ENCODE results near the gene S100A3.
"Not testable (repeated sequence)": the region's sequence is repeated elsewhere in the genome, so short reads cannot be mapped to it uniquely, and the experiment has no call there.

Gene S100A3

GRCh38 chr1:153548722-153549688 is at the start of gene S100A3:
TSS of gene S100A3 (minus strand) at chr1:153549258. CDS start at chr1:153548485, 773 bp downstream.
- peak within 1 kb of the TSS; percentile 65 for H3K27ac Mint-ChIP-seq
- H3K9me3 Mint-ChIP-seq: no peaks in the 10 kb centered on the region
- H3K4me1 Mint-ChIP-seq: peaks cover 59% of the 10 kb centered on the region
- ATAC-seq: no peak
- H3K4me3 Mint-ChIP-seq: no peak within 1 kb of the TSS
- DNase-seq (ENCODE audit: low spot score in 2 of 2): no peak
- H3K36me3 Mint-ChIP-seq: peaks cover 24% of the 10 kb centered on the region

GRCh38 chr1:153598309-153599172 is 49.5 kb upstream of the S100A3 start:
- ATAC-seq: peak; percentile 75
- no peak overlapping the region for H3K4me3 Mint-ChIP-seq

DNA sequence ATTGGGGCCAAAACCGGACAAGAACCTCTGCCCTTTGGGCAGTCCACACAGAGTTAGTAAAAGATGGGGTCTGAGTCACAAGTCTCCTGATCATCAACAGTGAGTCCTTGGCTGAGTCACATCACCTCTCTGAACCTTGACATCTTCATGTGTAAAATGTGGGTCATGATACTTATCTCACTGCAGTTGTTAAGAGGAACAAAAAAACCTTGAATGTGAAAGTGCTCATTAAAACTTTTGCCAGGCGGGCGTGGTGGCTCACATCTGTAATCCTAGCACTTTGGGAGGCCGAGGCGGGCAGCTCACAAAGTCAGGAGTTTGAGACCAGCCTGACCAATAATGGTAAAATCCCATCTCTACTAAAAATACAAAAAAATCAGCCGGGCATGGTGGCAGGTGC is 48.1 kb upstream of the S100A3 start:
- Mint-ChIP-seq H3K4me1 (peaks cover 15% of the 10 kb centered on the region), H3K27ac (peak overlapping the region; percentile 63), H3K9me3 (no peaks in the 10 kb centered on the region), H3K4me3 (peak overlapping the region; percentile 29), H3K36me3 (no peaks in the 10 kb centered on the region)
- ATAC-seq (peak; percentile 98), DNase-seq (ENCODE audit: low spot score in 2 of 2) (no peak)

More at GRCh38 chr1:153598309-153599172, 49.5 kb upstream of the S100A3 start:
- H3K4me1 Mint-ChIP-seq: peaks cover 15% of the 10 kb centered on the region
- no peaks in the 10 kb centered on the region for H3K9me3 Mint-ChIP-seq
- no peaks in the 10 kb centered on the region for H3K36me3 Mint-ChIP-seq
- no peak overlapping the region for H3K27ac Mint-ChIP-seq
- DNase-seq (ENCODE audit: low spot score in 2 of 2): no peak

DNA sequence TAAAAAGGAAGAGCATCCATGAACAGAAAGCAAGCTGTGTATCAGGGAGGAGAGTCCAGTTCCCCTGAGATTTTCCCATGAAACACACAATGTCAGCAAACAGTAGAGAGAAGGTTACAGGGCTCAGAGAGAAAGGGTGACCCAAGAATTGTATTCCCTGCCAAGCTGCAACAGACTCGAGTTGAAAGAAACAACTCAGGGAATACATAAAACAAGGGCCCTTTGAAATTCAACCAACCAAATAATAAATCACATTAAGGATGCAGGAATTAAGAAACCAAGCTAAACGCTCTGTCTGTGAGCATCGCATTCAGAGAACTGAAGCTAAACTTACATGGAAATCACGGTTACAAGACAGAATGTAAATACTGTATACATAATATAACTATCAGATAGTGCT is 43.7 kb upstream of the S100A3 start:
- H3K36me3 Mint-ChIP-seq: no peaks in the 10 kb centered on the region
- peaks cover 10% of the 10 kb centered on the region for H3K4me1 Mint-ChIP-seq
- H3K4me3 Mint-ChIP-seq: no peak overlapping the region
- H3K27ac Mint-ChIP-seq: no peak overlapping the region
- ATAC-seq: no peak
- DNase-seq (ENCODE audit: low spot score in 2 of 2): no peak
- no peaks in the 10 kb centered on the region for H3K9me3 Mint-ChIP-seq

DNA sequence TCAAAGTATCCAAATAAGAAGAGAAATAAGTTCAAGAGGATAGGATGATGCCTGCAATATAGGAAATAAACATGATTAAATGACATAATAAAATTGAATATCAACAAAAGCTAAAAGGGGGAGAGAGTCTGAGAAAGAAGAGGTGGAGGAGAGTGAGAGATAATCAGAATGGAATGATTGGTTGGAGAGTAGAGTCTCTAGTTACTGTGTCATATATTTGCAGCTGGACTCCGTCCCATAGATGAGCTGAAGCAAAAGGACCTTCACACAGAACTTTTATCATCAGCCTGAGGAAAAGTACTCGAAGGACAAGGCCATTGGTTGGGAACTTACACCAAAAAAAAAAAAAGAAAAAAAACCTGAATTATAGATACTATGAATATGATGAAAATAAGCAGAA is 39.4 kb upstream of the S100A3 start:
- DNase-seq (ENCODE audit: low spot score in 2 of 2) (no peak), ATAC-seq (no peak)
- no peak overlapping the region for H3K4me3 Mint-ChIP-seq
- no peak overlapping the region for H3K27ac Mint-ChIP-seq
- no peaks in the 10 kb centered on the region for H3K4me1 Mint-ChIP-seq
- no peaks in the 10 kb centered on the region for H3K36me3 Mint-ChIP-seq
- no peaks in the 10 kb centered on the region for H3K9me3 Mint-ChIP-seq

DNA sequence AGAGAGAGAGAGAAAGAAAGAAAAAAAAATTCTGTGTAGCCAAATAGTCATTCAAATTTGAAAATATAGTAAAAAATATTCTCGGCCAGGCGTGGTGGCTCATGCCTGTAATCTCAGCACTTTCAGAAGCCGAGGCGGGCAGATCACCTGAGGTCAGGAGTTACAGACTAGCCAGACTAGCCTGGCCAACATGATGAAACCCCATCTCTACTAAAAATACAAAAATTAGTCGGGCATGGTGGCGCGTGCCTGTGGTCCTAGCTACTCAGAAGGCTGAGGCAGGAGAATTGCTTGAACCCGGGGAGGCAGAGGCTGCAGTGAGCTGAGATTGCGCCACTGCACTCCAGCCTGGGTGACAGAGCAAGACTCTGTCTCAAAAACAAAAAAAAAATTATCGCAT is 39.0 kb upstream of the S100A3 start:
- not testable (repeated sequence) for H3K36me3 Mint-ChIP-seq; H3K9me3 Mint-ChIP-seq; H3K4me1 Mint-ChIP-seq; DNase-seq (ENCODE audit: low spot score in 2 of 2); H3K27ac Mint-ChIP-seq; ATAC-seq; H3K4me3 Mint-ChIP-seq

DNA sequence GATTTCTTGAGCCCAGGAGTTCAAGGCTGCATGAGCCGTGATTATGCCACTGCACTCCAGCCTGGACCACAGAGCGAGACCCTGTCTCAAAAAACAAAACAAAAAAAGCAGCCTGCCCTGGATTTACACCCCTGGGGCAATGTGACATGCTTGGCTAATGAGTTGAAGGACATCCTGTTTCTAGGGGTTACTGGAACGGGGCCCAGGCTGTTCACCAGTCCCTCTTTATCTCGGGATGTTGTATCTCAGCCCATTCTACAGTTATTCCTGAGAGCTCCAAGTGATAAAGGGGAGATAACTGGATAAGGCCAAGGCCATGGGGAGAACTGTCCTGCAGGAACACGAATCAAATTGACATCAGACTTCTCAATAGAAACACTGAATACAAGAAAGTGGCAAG is 38.3 kb upstream of the S100A3 start:
- Mint-ChIP-seq H3K4me3 (no peak overlapping the region), H3K4me1 (no peaks in the 10 kb centered on the region), H3K36me3 (no peaks in the 10 kb centered on the region), H3K9me3 (no peaks in the 10 kb centered on the region), H3K27ac (no peak overlapping the region)
- DNase-seq (ENCODE audit: low spot score in 2 of 2): no peak
- no peak for ATAC-seq

- H3K27ac Mint-ChIP-seq: no peak overlapping the region
- no peaks in the 10 kb centered on the region for H3K4me1 Mint-ChIP-seq
- DNase-seq (ENCODE audit: low spot score in 2 of 2): no peak
- H3K36me3 Mint-ChIP-seq: no peaks in the 10 kb centered on the region
- no peaks in the 10 kb centered on the region for H3K9me3 Mint-ChIP-seq
- ATAC-seq: no peak
- H3K4me3 Mint-ChIP-seq: no peak overlapping the region
Observed at GRCh38 chr1:153586347-153586746, 37.3 kb upstream of the S100A3 start.

GRCh38 chr1:153585006-153585405 is 35.9 kb upstream of the S100A3 start:
- DNase-seq (ENCODE audit: low spot score in 2 of 2) (no peak), ATAC-seq (no peak)
- Mint-ChIP-seq H3K27ac (no peak overlapping the region), H3K4me1 (no peaks in the 10 kb centered on the region), H3K36me3 (no peaks in the 10 kb centered on the region), H3K4me3 (no peak overlapping the region), H3K9me3 (no peaks in the 10 kb centered on the region)

DNA sequence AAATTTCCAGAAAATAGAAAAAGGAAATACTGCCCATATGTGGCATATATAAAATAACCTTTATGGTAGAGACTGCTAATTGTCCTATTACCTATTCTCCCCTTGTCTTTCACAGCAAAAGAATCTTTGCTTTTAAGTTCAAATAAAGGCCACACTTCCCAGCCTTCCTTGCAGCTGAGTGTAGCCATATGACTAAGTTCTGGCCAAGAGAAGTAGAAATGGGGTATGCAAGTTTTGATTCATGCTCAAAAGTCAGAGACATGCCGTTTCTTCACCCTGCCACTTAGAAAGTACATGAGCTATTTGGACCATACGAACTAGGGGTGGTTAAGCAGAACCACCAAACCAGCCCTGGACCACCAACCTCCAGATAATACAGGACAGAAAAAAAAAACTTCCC is 34.9 kb upstream of the S100A3 start:
- ATAC-seq (no peak), DNase-seq (ENCODE audit: low spot score in 2 of 2) (no peak)
- Mint-ChIP-seq H3K4me3 (no peak overlapping the region), H3K9me3 (no peaks in the 10 kb centered on the region), H3K27ac (no peak overlapping the region), H3K36me3 (no peaks in the 10 kb centered on the region), H3K4me1 (no peaks in the 10 kb centered on the region)

GRCh38 chr1:153583514-153583913 is 34.5 kb upstream of the S100A3 start:
- H3K27ac Mint-ChIP-seq; DNase-seq (ENCODE audit: low spot score in 2 of 2); H3K36me3 Mint-ChIP-seq; H3K4me3 Mint-ChIP-seq; ATAC-seq; H3K4me1 Mint-ChIP-seq; H3K9me3 Mint-ChIP-seq: not testable (repeated sequence)

DNA sequence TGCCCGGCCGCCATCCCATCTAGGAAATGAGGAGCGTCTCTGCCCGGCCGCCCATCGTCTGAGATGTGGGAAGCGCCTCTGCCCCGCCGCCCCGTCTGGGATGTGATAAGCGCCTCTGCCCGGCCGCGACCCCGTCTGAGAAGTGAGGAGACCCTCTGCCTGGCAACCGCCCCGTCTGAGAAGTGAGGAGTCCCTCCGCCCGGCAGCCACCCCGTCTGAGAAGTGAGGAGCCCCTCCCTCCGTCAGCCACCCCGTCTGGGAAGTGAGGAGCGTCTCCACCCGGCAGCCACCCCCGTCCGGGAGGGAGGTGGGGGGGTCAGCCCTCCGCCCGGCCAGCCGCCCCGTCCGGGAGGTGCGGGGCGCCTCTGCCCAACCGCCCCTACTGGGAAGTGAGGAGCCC is 33.8 kb upstream of the S100A3 start:
- not testable (repeated sequence) for DNase-seq (ENCODE audit: low spot score in 2 of 2); H3K27ac Mint-ChIP-seq; H3K4me1 Mint-ChIP-seq; H3K9me3 Mint-ChIP-seq; ATAC-seq; H3K4me3 Mint-ChIP-seq; H3K36me3 Mint-ChIP-seq

DNA sequence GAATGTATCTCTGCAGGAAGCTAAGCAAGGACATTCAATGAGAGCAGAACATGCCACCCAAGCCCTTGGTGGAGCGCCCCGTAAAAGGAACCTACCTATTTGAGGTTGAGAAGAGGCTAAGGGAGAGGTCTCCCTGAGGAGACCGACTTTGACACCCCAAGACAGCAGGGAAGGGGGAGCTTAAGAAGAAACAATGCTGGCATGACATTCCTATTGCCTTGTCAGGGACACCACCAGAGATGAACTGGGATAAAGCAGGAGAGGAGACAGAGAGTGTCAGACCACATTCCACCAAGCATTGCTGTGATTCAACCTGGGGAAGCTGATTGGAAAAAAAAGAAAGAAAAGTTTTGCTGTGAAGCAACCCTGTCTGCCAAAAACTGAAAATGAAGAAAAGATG is 29.9 kb upstream of the S100A3 start:
- H3K4me3 Mint-ChIP-seq: no peak overlapping the region
- H3K9me3 Mint-ChIP-seq: no peaks in the 10 kb centered on the region
- no peak for DNase-seq (ENCODE audit: low spot score in 2 of 2)
- no peaks in the 10 kb centered on the region for H3K36me3 Mint-ChIP-seq
- H3K4me1 Mint-ChIP-seq: peaks cover 10% of the 10 kb centered on the region
- no peak for ATAC-seq
- H3K27ac Mint-ChIP-seq: no peak overlapping the region

- Mint-ChIP-seq H3K27ac (no peak overlapping the region), H3K9me3 (no peaks in the 10 kb centered on the region), H3K4me1 (peaks cover 10% of the 10 kb centered on the region), H3K36me3 (no peaks in the 10 kb centered on the region), H3K4me3 (no peak overlapping the region)
- no peak for DNase-seq (ENCODE audit: low spot score in 2 of 2)
- ATAC-seq: no peak
Observed at GRCh38 chr1:153578490-153578889, 29.4 kb upstream of the S100A3 start.

GRCh38 chr1:153577624-153578051 is 28.6 kb upstream of the S100A3 start:
- DNase-seq (ENCODE audit: low spot score in 2 of 2) (no peak), ATAC-seq (no peak)
- Mint-ChIP-seq H3K9me3 (no peaks in the 10 kb centered on the region), H3K27ac (peak overlapping the region; percentile 12), H3K36me3 (no peaks in the 10 kb centered on the region), H3K4me1 (peaks cover 16% of the 10 kb centered on the region), H3K4me3 (no peak overlapping the region)
